K562 (cell line): ENCODE data around the gene CLNK. TPM values are rescaled to one million over a fixed set of nuclear protein-coding genes. Genes with fewer than 3 reads are reported as not detected.

Experiments used
- ATAC-seq: fragments of 200-7000 bp; cut with Tn5 transposase; 3 replicates; pipeline ENCODE4 v1.9.1; 2020; ENCODE audit warnings: moderate library complexity
- BruUV-seq: library from RNA; stranded (reverse); fragments of 400-500 nt; replicated peaks from 2 replicates; lab custom pipeline; 2021; lab: Mats Ljungman, UMichigan
- CTCF ChIA-PET: fragments of 300-600 bp; formaldehyde crosslinking; extraction: SDS; loops from one replicate; lab custom pipeline; 2021; ENCODE audit warnings: low intra/inter-chr PET ratio; lab: Yijun Ruan, JAX
- POLR2A ChIA-PET: fragments of 300-600, 350-650 bp; sonication (Branson Sonifier 250); formaldehyde crosslinking; extraction: SDS; loops from one replicate; lab custom pipeline; 2021; ENCODE audit warnings: antibody characterized with exemption, inconsistent platforms; lab: Yijun Ruan, JAX
- DNase-seq, 4 experiments: peaks; one replicate each; pipeline versions ENCODE4 v3.0.0 to v3.0.0-alpha.2; 2011 to 2018; ENCODE audit warnings: low spot score in 3 of 4, mixed read lengths in 3 of 4; ENCODE audit errors: extremely low read depth in 1 of 4
- FAIRE-seq: peaks from 2 replicates; lab custom pipeline; 2011; peaks lifted over from hg19 to GRCh38; lab: Jason Lieb, UNC
- H2AFZ ChIP-seq: 2 replicates; pipeline ENCODE4 v1.6.0; 2011; ENCODE audit warnings: low read depth, low read length, control low read depth, inconsistent platforms
- H3K27ac ChIP-seq: fragments of 200-600 bp; 3 replicates; pipeline ENCODE4 v1.8.0; 2011; ENCODE audit warnings: low read depth, mild to moderate bottlenecking, control low read depth, inconsistent platforms, low read length, moderate library complexity, mixed read lengths; ENCODE audit errors: extremely low read depth
- H3K27me3 ChIP-seq, 2 experiments: fragments of 300-600 bp in 1 of 2; 2 replicates in 1 of 2; 3 replicates in 1 of 2; pipeline versions ENCODE4 v1.6.0 to v1.8.0; 2011; ENCODE audit warnings: inconsistent platforms in 2 of 2, low read length in 2 of 2, mild to moderate bottlenecking in 1 of 2, mixed read lengths in 1 of 2, moderate library complexity in 1 of 2; ENCODE audit not compliant: control insufficient read depth in 2 of 2, insufficient read depth in 2 of 2
- H3K36me3 ChIP-seq: fragments of 300-600 bp; 3 replicates; pipeline ENCODE4 v1.8.0; 2011; ENCODE audit warnings: mild to moderate bottlenecking, low read length, inconsistent platforms; ENCODE audit not compliant: control insufficient read depth, insufficient read depth
- H3K4me1 ChIP-seq, 2 experiments: fragments of 200-600 bp in 1 of 2; replicated peaks in 1 of 2; 2 replicates in 1 of 2; 3 replicates in 1 of 2; pipeline versions ENCODE4 v1.5.1 to v1.8.0; 2011; ENCODE audit warnings: inconsistent platforms in 2 of 2, low read length in 2 of 2, mild to moderate bottlenecking in 1 of 2, mixed read lengths in 1 of 2, moderate library complexity in 1 of 2; ENCODE audit not compliant: control insufficient read depth in 2 of 2, insufficient read depth in 2 of 2
- H3K4me2 ChIP-seq: 2 replicates; pipeline ENCODE4 v1.6.1; 2011; ENCODE audit warnings: low read length, control low read depth, inconsistent platforms, mixed read lengths; ENCODE audit not compliant: insufficient read depth
- H3K4me3 ChIP-seq: fragments of 200-600 bp; sonication (generic), shearing (Covaris generic); 2 replicates; pipeline ENCODE4 v1.5.1; 2016; ENCODE audit warnings: control low read depth, inconsistent platforms
- H3K79me2 ChIP-seq: fragments of 200-600 bp; 3 replicates; pipeline ENCODE4 v1.8.0; 2011; ENCODE audit warnings: low read length, inconsistent platforms; ENCODE audit not compliant: control insufficient read depth, insufficient read depth
- H3K9ac ChIP-seq, 2 experiments: 2 replicates each; pipeline versions ENCODE4 v1.6.0 to v1.6.1; 2011; ENCODE audit warnings: low read depth in 2 of 2, low read length in 2 of 2, control low read depth in 1 of 2, inconsistent platforms in 1 of 2, mild to moderate bottlenecking in 1 of 2, mixed read lengths in 1 of 2; ENCODE audit not compliant: insufficient read depth in 1 of 2
- H3K9me1 ChIP-seq: one replicate; pipeline ENCODE4 v1.6.0; 2011; ENCODE audit warnings: inconsistent platforms, mild to moderate bottlenecking, low read length, moderate library complexity; ENCODE audit not compliant: control insufficient read depth, insufficient read depth
- H3K9me3 ChIP-seq: replicated peaks from 2 replicates; pipeline ENCODE4 v1.5.1; 2011; ENCODE audit warnings: low read depth, low read length, inconsistent platforms; ENCODE audit not compliant: control insufficient read depth, insufficient read depth
- H4K20me1 ChIP-seq: replicated peaks from 2 replicates; pipeline ENCODE4 v1.6.1; 2011; ENCODE audit warnings: low read length, inconsistent platforms, mixed read lengths; ENCODE audit not compliant: control insufficient read depth, insufficient read depth
- BDP1 ChIP-seq: IDR thresholded peaks from 3 replicates; pipeline ENCODE4 v1.6.1; 2011; ENCODE audit not compliant: insufficient read length, insufficient read depth
- CBFB ChIP-seq: sonication (generic); formaldehyde crosslinking; IDR thresholded peaks from 2 replicates; pipeline ENCODE4 v1.4.0; 2020; ENCODE audit warnings: mild to moderate bottlenecking, missing genetic modification reagents
- CEBPZ ChIP-seq: fragments of 150-350 bp; IDR thresholded peaks from 2 replicates; pipeline ENCODE4 v1.6.1; 2014; ENCODE audit warnings: low read depth, mild to moderate bottlenecking, low read length, borderline replicate concordance
- ESRRB ChIP-seq: fragments of 250-450 bp; sonication (Bioruptor Pico); IDR thresholded peaks from 2 replicates; pipeline ENCODE4 v1.5.0; 2020; ENCODE audit warnings: mild to moderate bottlenecking, moderate library complexity, borderline replicate concordance
- ETS1 ChIP-seq: conservative IDR thresholded peaks from 2 replicates; pipeline ENCODE4 v1.6.1; 2011; ENCODE audit warnings: low read depth, mild to moderate bottlenecking, low read length; ENCODE audit not compliant: control insufficient read depth
- ETV5 ChIP-seq: sonication (generic); formaldehyde crosslinking; IDR thresholded peaks from 2 replicates; pipeline ENCODE4 v1.4.0; 2020; ENCODE audit warnings: low read depth, mild to moderate bottlenecking, missing genetic modification reagents
- JUNB ChIP-seq: fragments of 450-650 bp; formaldehyde crosslinking; conservative IDR thresholded peaks from 2 replicates; pipeline ENCODE4 v1.4.0; 2020; ENCODE audit warnings: mild to moderate bottlenecking
- KAT2B ChIP-seq: IDR thresholded peaks from one replicate; pipeline ENCODE4 v1.6.1; 2012; ENCODE audit warnings: low read depth, mild to moderate bottlenecking, control low read depth, inconsistent platforms, low read length, moderate library complexity
- KAT7 ChIP-seq: sonication (generic); formaldehyde crosslinking; IDR thresholded peaks from 2 replicates; pipeline ENCODE4 v1.8.0; 2022; ENCODE audit warnings: missing genetic modification reagents, mild to moderate bottlenecking, borderline replicate concordance
- MECOM ChIP-seq: fragments of 250-450 bp; sonication (Bioruptor Pico); IDR thresholded peaks from 2 replicates; pipeline ENCODE4 v1.8.0; 2022; ENCODE audit warnings: inconsistent platforms
- MTA1 ChIP-seq: fragments of 450-650 bp; IDR thresholded peaks from 2 replicates; pipeline ENCODE4 v1.6.1; 2017; ENCODE audit warnings: borderline replicate concordance
- RFX5 ChIP-seq: IDR thresholded peaks from 2 replicates; pipeline ENCODE4 v1.6.1; 2011; ENCODE audit warnings: low read depth, mild to moderate bottlenecking, improper control_type of control experiment, low read length
- SMAD2 ChIP-seq: fragments of 150-350 bp; IDR thresholded peaks from 2 replicates; pipeline ENCODE4 v1.6.1; 2014; ENCODE audit warnings: low read depth, mild to moderate bottlenecking, low read length
- SMARCA5 ChIP-seq: fragments of 450-650 bp; IDR thresholded peaks from 2 replicates; pipeline ENCODE4 v1.6.1; 2016
- TCFL5 ChIP-seq: fragments of 250-450 bp; sonication (Bioruptor Pico); conservative IDR thresholded peaks from 2 replicates; pipeline ENCODE4 v1.6.1; 2021; ENCODE audit warnings: mild to moderate bottlenecking, moderate library complexity, matching md5 sums
- ZNF277 ChIP-seq: fragments of 250-450 bp; sonication (Bioruptor Pico); IDR thresholded peaks from 2 replicates; pipeline ENCODE4 v1.8.0; 2022; ENCODE audit warnings: inconsistent platforms, mild to moderate bottlenecking, moderate library complexity, borderline replicate concordance
- ZNF384 ChIP-seq: IDR thresholded peaks from 2 replicates; pipeline ENCODE4 v1.6.1; 2012; ENCODE audit warnings: low read depth, low read length, improper control_type of control experiment
- ZSCAN29 ChIP-seq: fragments of 450-650 bp; IDR thresholded peaks from 2 replicates; pipeline ENCODE4 v1.6.1; 2017
- WGBS: fragments of 100-300 bp; shearing (Covaris generic); methylation state at CpG from one replicate; pipeline ENCODE4 v1.1.6; 2016; ENCODE audit warnings: low coverage, mixed read lengths; ENCODE audit not compliant: insufficient coverage; ENCODE audit errors: missing lambda C conversion rate; 5-methylcytosine and 5-hydroxymethylcytosine counted together
- in situ Hi-C: fragments of 300-500 bp; cut with MboI; formaldehyde crosslinking; loops from 4 replicates; pipeline ENCODE4 v1.15.0; 2018; ENCODE audit warnings: inconsistent platforms, mixed read lengths
- intact Hi-C: fragments of 100-400 bp; cut with micrococcal nuclease; formaldehyde crosslinking; loops from 2 replicates; pipeline ENCODE4 v1.14.2; 2022
- polyA plus RNA-seq, 8 experiments: library from polyadenylated mRNA; depleted of rRNA in 4 of 8; stranded (reverse) in 5 of 8; unstranded in 3 of 8; fragments of >200 nt; fragmentation: Nextera tagmentation in 2 of 8; fragmentation: Illumina TruSeq in 1 of 8; extraction: Ambion mirVana in 2 of 8; extraction: Trizol in 1 of 8; gene quantifications; 2 replicates each; pipeline versions ENCODE4 v1.2.1 to v1.2.3, GENCODE V29; 2011 to 2014; ENCODE audit warnings: inconsistent platforms in 1 of 8, missing spikeins in 1 of 8
- total RNA-seq, 7 experiments: library from RNA; depleted of rRNA in 6 of 7; stranded (reverse); fragments of >200 nt in 6 of 7; fragmentation: Illumina TruSeq in 2 of 7; extraction: Trizol in 2 of 7; gene quantifications; 2 replicates each; pipeline versions ENCODE4 v1.2.1 to v1.2.3, GENCODE V29; 2011 to 2021; ENCODE audit warnings: low replicate concordance in 1 of 7

CLNK gene
- total and polyA plus RNA-seq, 9 of the 15 experiments (the other 6 are each of a cell fraction or from before 2014, with no cell fraction given): not detected

- FAIRE-seq: no peak
- H2AFZ ChIP-seq: no peak overlapping the region
- intact Hi-C loops (loop anchor here (5.0 kb wide), 1 partner anchor 65 kb away; no protein-coding TSS in a partner anchor), in situ Hi-C loops (loop anchor here (10.0 kb wide), 1 partner anchor 63 kb away; no protein-coding TSS in a partner anchor)
- ATAC-seq: no peak
- no TSS peak for BruUV-seq
- H3K9ac ChIP-seq: no peak overlapping the region
- H3K9me3 ChIP-seq: no peaks in the 10 kb centered on the region; the same call in 1 of the 2 replicates
- peak overlapping the region; percentile 53; the same call in 1 of the 2 replicates for H3K4me2 ChIP-seq
- peaks cover 10 to 23% of the 10 kb centered on the region in 2 experiments; a peak in 4 of 5 replicates for H3K4me1 ChIP-seq
- no peak overlapping the region for H3K27ac ChIP-seq
- H4K20me1 ChIP-seq: no peaks in the 10 kb centered on the region
- H3K36me3 ChIP-seq: peaks cover 7% of the 10 kb centered on the region; the same call in 1 of the 3 replicates
- no peak for DNase-seq
- H3K4me3 ChIP-seq: no peak overlapping the region
- no peaks in the 10 kb centered on the region for H3K27me3 ChIP-seq
- H3K9me1 ChIP-seq: no peaks in the 10 kb centered on the region
- WGBS: 77% methylated on average over 22 of the region's 27 CpGs
- ChIA-PET CTCF (no interaction called here), POLR2A (interaction anchor here (0.8 to 2.0 kb wide), 2 partner anchors 320 to 343 kb away, joined by 3 to 12 read pairs; no protein-coding TSS in a partner anchor)
- peaks cover 41% of the 10 kb centered on the region for H3K79me2 ChIP-seq
- TF ChIP-seq BDP1 (no peak), ZNF277 (CRISPR knock-in tag) (no peak), MTA1 (no peak), JUNB (CRISPR knock-in tag) (no peak), KAT2B (no peak), ETV5 (CRISPR knock-in tag) (no peak), CEBPZ (no peak), ZNF384 (no peak), TCFL5 (no peak), ESRRB (CRISPR knock-in tag) (no peak), SMAD2 (no peak), ZSCAN29 (no peak), MECOM (CRISPR knock-in tag) (no peak), SMARCA5 (no peak), KAT7 (no peak), CBFB (no peak), ETS1 (no peak), RFX5 (no peak)
Measured at GRCh38 chr4:10461850-10462400, 222.6 kb downstream of the CLNK start.
